ENCODE data around the gene MGA. TPM values are rescaled to one million over a fixed set of nuclear protein-coding genes. Genes with fewer than 3 reads are reported as not detected.

Gene MGA
- polyA plus RNA-seq, 3 donors: 2.7 to 6.9 (median 4.2) TPM

- Histone ChIP-seq H3K9ac (ENCODE audit: insufficient read depth, low read length, poor library complexity, severe bottlenecking) (no peak overlapping the region), H3K27me3 (ENCODE audit: control insufficient read depth in 2 of 2, insufficient read depth in 2 of 2, low read length in 2 of 2) (no peaks in the 10 kb centered on the region), H3K4me1 (ENCODE audit: control insufficient read depth in 1 of 2, insufficient read depth in 2 of 2, low read length in 2 of 2) (peaks cover 23 to 31% of the 10 kb centered on the region in 2 donors), H4K20me1 (ENCODE audit: insufficient read depth, low read length) (peaks cover 57% of the 10 kb centered on the region), H3K4me2 (replicated peaks; ENCODE audit: extremely low read depth, low read length, poor library complexity, severe bottlenecking) (no peak overlapping the region), H3K9me3 (replicated peaks in 1 of 2; ENCODE audit: control insufficient read depth in 1 of 2, insufficient read depth in 1 of 2, low read length in 2 of 2) (no peaks in the 10 kb centered on the region), H3K79me2 (ENCODE audit: insufficient read depth, low read length) (peaks cover 100% of the 10 kb centered on the region), H2AFZ (ENCODE audit: insufficient read depth, low read depth, low read length, poor library complexity, severe bottlenecking) (no peak overlapping the region), H3K27ac (ENCODE audit: low read depth in 1 of 2, low read length in 2 of 2) (no peak overlapping the region), H3K4me3 (replicated peaks in 1 of 3; ENCODE audit: low read depth in 2 of 3, low read length in 3 of 3) (no peak overlapping the region), H3K36me3 (replicated peaks in 1 of 2; ENCODE audit: control insufficient read depth in 1 of 2, insufficient read depth in 2 of 2, low read length in 2 of 2) (peaks cover 0 to 5% of the 10 kb centered on the region in 2 donors)
- peak overlapping the region in 3 of 7 donors; percentile 38 to 58 (median 39) for H3K27ac Mint-ChIP-seq
- no CpG with 5 or more reads among the region's 2 CpGs for WGBS (ENCODE audit: insufficient coverage)
- peaks cover 3 to 6% of the 10 kb centered on the region in 2 donors for H3K36me3 Mint-ChIP-seq
- no peaks in the 10 kb centered on the region for H3K9me3 Mint-ChIP-seq
- peaks cover 38% of the 10 kb centered on the region for H3K4me1 Mint-ChIP-seq
- intact Hi-C loops (cut with micrococcal nuclease): no loop called here
- H3K27me3 Mint-ChIP-seq (ENCODE audit: low read depth in 3 of 3): no peaks in the 10 kb centered on the region
- H3K4me3 Mint-ChIP-seq: no peak overlapping the region
- TF ChIP-seq CTCF (IDR thresholded peaks at IDR 0.05): no peak
- DNase-seq: no peak
These were observed 28.5 kb downstream of the MGA start for GRCh38 chr15:41688671-41689070.

GRCh38 chr15:41689083-41689482 lies 28.9 kb downstream of the MGA start:
- H3K27me3 Mint-ChIP-seq (ENCODE audit: low read depth in 3 of 3): no peaks in the 10 kb centered on the region
- peaks cover 3 to 6% of the 10 kb centered on the region in 2 donors for H3K36me3 Mint-ChIP-seq
- no peak overlapping the region for H3K27ac ChIP-seq (ENCODE audit: low read depth in 1 of 2, low read length in 2 of 2)
- no peak overlapping the region for H3K9ac ChIP-seq (ENCODE audit: insufficient read depth, low read length, poor library complexity, severe bottlenecking)
- no peak overlapping the region for H2AFZ ChIP-seq (ENCODE audit: insufficient read depth, low read depth, low read length, poor library complexity, severe bottlenecking)
- H3K27me3 ChIP-seq (ENCODE audit: control insufficient read depth in 2 of 2, insufficient read depth in 2 of 2, low read length in 2 of 2): no peaks in the 10 kb centered on the region
- peak overlapping the region in 3 of 7 donors; percentile 38 to 79 (median 71) for H3K27ac Mint-ChIP-seq
- 91% methylated on average over 1 of the region's 1 CpG for WGBS (ENCODE audit: insufficient coverage)
- TF ChIP-seq CTCF (IDR thresholded peaks at IDR 0.05): no peak
- no peak overlapping the region for H3K4me3 Mint-ChIP-seq
- no peak overlapping the region for H3K4me2 ChIP-seq (replicated peaks; ENCODE audit: extremely low read depth, low read length, poor library complexity, severe bottlenecking)
- peaks cover 0 to 5% of the 10 kb centered on the region in 2 donors for H3K36me3 ChIP-seq (replicated peaks in 1 of 2; ENCODE audit: control insufficient read depth in 1 of 2, insufficient read depth in 2 of 2, low read length in 2 of 2)
- intact Hi-C loops (cut with micrococcal nuclease): no loop called here
- peaks cover 100% of the 10 kb centered on the region for H3K79me2 ChIP-seq (ENCODE audit: insufficient read depth, low read length)
- H3K4me3 ChIP-seq (replicated peaks in 1 of 3; ENCODE audit: low read depth in 2 of 3, low read length in 3 of 3): no peak overlapping the region
- no peak for DNase-seq
- H4K20me1 ChIP-seq (ENCODE audit: insufficient read depth, low read length): peaks cover 53% of the 10 kb centered on the region
- H3K4me1 ChIP-seq (ENCODE audit: control insufficient read depth in 1 of 2, insufficient read depth in 2 of 2, low read length in 2 of 2): peaks cover 23 to 31% of the 10 kb centered on the region in 2 donors
- no peaks in the 10 kb centered on the region for H3K9me3 ChIP-seq (replicated peaks in 1 of 2; ENCODE audit: control insufficient read depth in 1 of 2, insufficient read depth in 1 of 2, low read length in 2 of 2)
- H3K9me3 Mint-ChIP-seq: no peaks in the 10 kb centered on the region
- H3K4me1 Mint-ChIP-seq: peaks cover 38% of the 10 kb centered on the region
